Thyroid gland (tissue), 4 donors: ENCODE measurements around the gene CSK. TPM values are rescaled to one million over a fixed set of nuclear protein-coding genes. Genes with fewer than 3 reads are reported as not detected.

ENCODE experiments used
- DNase-seq, 2 donors: peaks; one replicate each; pipeline ENCODE4 v3.0.0-alpha.2; 2019
- H3K27ac ChIP-seq, 3 donors: fragments of 200-600 bp; sonication (generic); 1 replicate in 2 of 3; 2 replicates in 1 of 3; pipeline ENCODE4 v1.5.1; 2016 to 2019; ENCODE audit warnings: mild to moderate bottlenecking in 1 of 3, moderate library complexity in 1 of 3
- H3K27me3 ChIP-seq: fragments of 200-600 bp; sonication (generic); one replicate; pipeline ENCODE4 v1.5.1; 2019
- H3K36me3 ChIP-seq, 2 donors: fragments of 200-600 bp; sonication (generic); one replicate each; pipeline ENCODE4 v1.5.1; 2016 to 2019
- H3K4me1 ChIP-seq, 2 donors: fragments of 200-600 bp; sonication (generic); one replicate each; pipeline ENCODE4 v1.5.1; 2017 to 2019
- H3K4me3 ChIP-seq, 3 donors: fragments of 200-600 bp; sonication (generic); replicated peaks in 1 of 3; 1 replicate in 2 of 3; 2 replicates in 1 of 3; pipeline ENCODE4 v1.5.1; 2016; ENCODE audit warnings: mild to moderate bottlenecking in 1 of 3
- H3K9me3 ChIP-seq: fragments of 200-600 bp; sonication (generic); one replicate; pipeline ENCODE4 v1.5.1; 2017
- CTCF ChIP-seq, 6 experiments: fragments of 200-600 bp in 3 of 6; fragments of 450-650 bp in 3 of 6; sonication (generic) in 3 of 6; IDR thresholded peaks; one replicate each; pipeline ENCODE4 v1.5.1; 2016 to 2019; ENCODE audit warnings: antibody characterized with exemption in 6 of 6, mild to moderate bottlenecking in 2 of 6, inconsistent platforms in 1 of 6, moderate library complexity in 1 of 6
- POLR2A ChIP-seq, 2 donors: fragments of 450-650 bp; IDR thresholded peaks; one replicate each; pipeline ENCODE4 v1.6.1; 2017; ENCODE audit warnings: antibody characterized with exemption in 2 of 2, mild to moderate bottlenecking in 2 of 2, moderate library complexity in 1 of 2
- WGBS, 2 donors: methylation state at CpG; one replicate each; pipeline ENCODE4 v1.1.5; 2017; 5-methylcytosine and 5-hydroxymethylcytosine counted together
- intact Hi-C: fragments of 100-400 bp; cut with DNase I; formaldehyde crosslinking; loops from one replicate; pipeline ENCODE4 v1.15.1; 2023
- total RNA-seq, 4 donors: library from RNA; depleted of rRNA; stranded (reverse); fragments of >200 nt; gene quantifications; one replicate each; pipeline ENCODE4 v1.2.3, GENCODE V29; 2016

Gene CSK
- total RNA-seq, 4 donors from 2014 or later = 18.2 to 24.3 (median 20.3) TPM

- DNase-seq = peak; percentile 95
- Histone ChIP-seq H3K9me3 (no peaks in the 10 kb centered on the region), H3K36me3 (peaks cover 4 to 16% of the 10 kb centered on the region in 2 donors), H3K27me3 (no peaks in the 10 kb centered on the region), H3K27ac (peak within 1 kb of the TSS; percentile 84 to 94 (median 88)), H3K4me3 (peak within 1 kb of the TSS; percentile 60 to 91 (median 61)), H3K4me1 (peaks cover 23 to 30% of the 10 kb centered on the region in 2 donors)
- intact Hi-C loops = loop anchor here (5.0 kb wide), 1 partner anchor 49 kb away; the partner anchor contains the start of gene MPI
- 0% methylated on average over 9 to 12 of the region's 84 CpGs for WGBS, 2 donors
- TF ChIP-seq CTCF (IDR thresholded peaks at IDR 0.05) (peak in 5 of 6 experiments; percentile 28 to 94 (median 91)), POLR2A (IDR thresholded peaks at IDR 0.05) (peak; percentile 51 to 77)
These were observed 60.9 kb downstream of the CSK start, which contains the start of gene ULK3 for GRCh38 chr15:74842581-74843444. TSS of gene ULK3 (minus strand) at chr15:74843156. CDS start at chr15:74843105, 51 bp downstream.

GRCh38 chr15:74843445-74843828, 61.6 kb downstream of the CSK start:
- no peak for DNase-seq
- H3K9me3 ChIP-seq = no peaks in the 10 kb centered on the region
- 35 to 47% methylated on average over 9 to 11 of the region's 18 CpGs for WGBS, 2 donors
- TF ChIP-seq CTCF (IDR thresholded peaks at IDR 0.05) = peak in 2 of 6 experiments; percentile 2 to 4
- no peak for TF ChIP-seq POLR2A (IDR thresholded peaks at IDR 0.05)
- H3K27me3 ChIP-seq = no peaks in the 10 kb centered on the region
- H3K27ac ChIP-seq = peak overlapping the region; percentile 76 to 94 (median 88)
- H3K36me3 ChIP-seq = peaks cover 9 to 18% of the 10 kb centered on the region in 2 donors
- H3K4me3 ChIP-seq = peak overlapping the region in 2 of 3 donors; percentile 7 to 91
- intact Hi-C loops = loop anchor here (5.0 kb wide), 1 partner anchor 49 kb away; the partner anchor contains the start of gene MPI
- H3K4me1 ChIP-seq = peaks cover 29 to 36% of the 10 kb centered on the region in 2 donors

- no peak overlapping the region for H3K4me3 ChIP-seq
- H3K4me1 ChIP-seq = peaks cover 29 to 40% of the 10 kb centered on the region in 2 donors
These were observed 62.0 kb downstream of the CSK start for GRCh38 chr15:74843891-74844299.

GRCh38 chr15:74844319-74845207, 62.7 kb downstream of the CSK start:
- intact Hi-C loops = loop anchor here (5.0 kb wide), 1 partner anchor 48 kb away; the partner anchor contains the start of gene MPI
- DNase-seq = no peak
- Histone ChIP-seq H3K27ac (no peak overlapping the region), H3K4me1 (peaks cover 29 to 40% of the 10 kb centered on the region in 2 donors), H3K36me3 (peaks cover 10 to 19% of the 10 kb centered on the region in 2 donors), H3K27me3 (no peaks in the 10 kb centered on the region), H3K4me3 (no peak overlapping the region), H3K9me3 (no peaks in the 10 kb centered on the region)
- TF ChIP-seq CTCF (IDR thresholded peaks at IDR 0.05) (no peak), POLR2A (IDR thresholded peaks at IDR 0.05) (no peak)
- WGBS, 2 donors = 89 to 90% methylated on average over 11 to 12 of the region's 12 CpGs

More at GRCh38 chr15:74843891-74844299, 62.0 kb downstream of the CSK start:
- DNase-seq = no peak
- TF ChIP-seq CTCF (IDR thresholded peaks at IDR 0.05) (no peak), POLR2A (IDR thresholded peaks at IDR 0.05) (no peak)
- Histone ChIP-seq H3K36me3 (peaks cover 10 to 19% of the 10 kb centered on the region in 2 donors), H3K27me3 (no peaks in the 10 kb centered on the region), H3K9me3 (no peaks in the 10 kb centered on the region), H3K27ac (peak overlapping the region in 2 of 3 donors; percentile 88 to 94)
- intact Hi-C loops = loop anchor here (5.0 kb wide), 1 partner anchor 48 kb away; the partner anchor contains the start of gene MPI
- WGBS, 2 donors = 74 to 80% methylated on average over 11 of the region's 12 CpGs
